Measurements from ENCODE around the gene EXOSC5.
"Not testable (repeated sequence)": the region's sequence is repeated elsewhere in the genome, so short reads cannot be mapped to it uniquely, and the experiment has no call there.

EXOSC5 gene

GRCh38 chr19:41364524-41365391 lies 32.4 kb downstream of the EXOSC5 start:
- DNase-seq, result no peak

- DNase-seq, result peak; percentile 99
Measured at GRCh38 chr19:41363753-41364523, 33.2 kb downstream of the EXOSC5 start, which contains the start of gene B9D2. B9D2 (minus strand) TSS chr19:41364149; CDS start chr19:41363519, 630 bp downstream.

GRCh38 chr19:41363371-41363752 lies 33.8 kb downstream of the EXOSC5 start:
- no peak for DNase-seq

- DNase-seq, result no peak
Measured at GRCh38 chr19:41362143-41362847, 34.9 kb downstream of the EXOSC5 start.

GRCh38 chr19:41359741-41360140 lies 37.4 kb downstream of the EXOSC5 start:
- no peak for DNase-seq

- DNase-seq, result no peak
Measured at GRCh38 chr19:41357746-41358145, 39.4 kb downstream of the EXOSC5 start.

GRCh38 chr19:41356984-41357739 lies 40.0 kb downstream of the EXOSC5 start:
- DNase-seq, result no peak

- no peak for DNase-seq
Measured at GRCh38 chr19:41355802-41356201, 41.4 kb downstream of the EXOSC5 start.

GRCh38 chr19:41355035-41355434 lies 42.1 kb downstream of the EXOSC5 start:
- no peak for DNase-seq

GRCh38 chr19:41354343-41354953 lies 42.7 kb downstream of the EXOSC5 start:
- no peak for DNase-seq

- peak; percentile 96 for DNase-seq
Measured at GRCh38 chr19:41353466-41354342, 43.5 kb downstream of the EXOSC5 start, which contains the start of gene TGFB1. TGFB1 (minus strand) TSS chr19:41353922; CDS start chr19:41353044, 878 bp downstream.

- DNase-seq, result peak; percentile 78
Measured at GRCh38 chr19:41352609-41353465, 44.3 kb downstream of the EXOSC5 start.

- DNase-seq, result no peak
Measured at GRCh38 chr19:41352279-41352608, 44.9 kb downstream of the EXOSC5 start.

- peak; percentile 89 for DNase-seq
Measured at GRCh38 chr19:41351339-41352245, 45.6 kb downstream of the EXOSC5 start.

- no peak for DNase-seq
Measured at GRCh38 chr19:41350735-41351338, 46.3 kb downstream of the EXOSC5 start.

GRCh38 chr19:41346916-41347315 lies 50.2 kb downstream of the EXOSC5 start:
- DNase-seq, result not testable (repeated sequence)

GRCh38 chr19:41344162-41344561 lies 53.0 kb downstream of the EXOSC5 start:
- no peak for DNase-seq

Data from CD4-positive, alpha-beta T cell treated with Interleukin-4 for 4 hours (primary cell).